ENCODE results near the gene GRIN3B.
A peak's percentile ranks its signal among the peaks of the same experiment; 100 is the strongest.

GRIN3B gene

DNA sequence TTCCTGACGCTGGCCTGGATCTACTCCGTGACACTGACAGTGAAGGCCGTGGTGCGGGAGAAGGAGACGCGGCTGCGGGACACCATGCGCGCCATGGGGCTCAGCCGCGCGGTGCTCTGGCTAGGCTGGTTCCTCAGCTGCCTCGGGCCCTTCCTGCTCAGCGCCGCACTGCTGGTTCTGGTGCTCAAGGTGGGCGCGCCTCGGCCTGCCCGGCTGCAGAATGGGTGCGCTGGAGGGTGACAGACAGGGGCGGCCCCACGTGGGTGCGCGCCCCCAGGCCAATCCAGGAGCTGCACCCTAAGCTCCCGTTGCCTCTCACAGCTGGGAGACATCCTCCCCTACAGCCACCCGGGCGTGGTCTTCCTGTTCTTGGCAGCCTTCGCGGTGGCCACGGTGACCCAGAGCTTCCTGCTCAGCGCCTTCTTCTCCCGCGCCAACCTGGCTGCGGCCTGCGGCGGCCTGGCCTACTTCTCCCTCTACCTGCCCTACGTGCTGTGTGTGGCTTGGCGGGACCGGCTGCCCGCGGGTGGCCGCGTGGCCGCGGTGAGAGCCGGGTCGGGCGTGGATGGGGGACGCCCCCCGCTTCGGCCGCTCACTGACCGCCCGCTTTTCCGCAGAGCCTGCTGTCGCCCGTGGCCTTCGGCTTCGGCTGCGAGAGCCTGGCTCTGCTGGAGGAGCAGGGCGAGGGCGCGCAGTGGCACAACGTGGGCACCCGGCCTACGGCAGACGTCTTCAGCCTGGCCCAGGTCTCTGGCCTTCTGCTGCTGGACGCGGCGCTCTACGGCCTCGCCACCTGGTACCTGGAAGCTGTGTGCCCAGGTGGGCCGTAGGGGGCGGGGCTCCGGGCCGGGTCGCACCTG is 46.8 kb downstream of the GRIN3B start:
- no peak for DNase-seq

DNA sequence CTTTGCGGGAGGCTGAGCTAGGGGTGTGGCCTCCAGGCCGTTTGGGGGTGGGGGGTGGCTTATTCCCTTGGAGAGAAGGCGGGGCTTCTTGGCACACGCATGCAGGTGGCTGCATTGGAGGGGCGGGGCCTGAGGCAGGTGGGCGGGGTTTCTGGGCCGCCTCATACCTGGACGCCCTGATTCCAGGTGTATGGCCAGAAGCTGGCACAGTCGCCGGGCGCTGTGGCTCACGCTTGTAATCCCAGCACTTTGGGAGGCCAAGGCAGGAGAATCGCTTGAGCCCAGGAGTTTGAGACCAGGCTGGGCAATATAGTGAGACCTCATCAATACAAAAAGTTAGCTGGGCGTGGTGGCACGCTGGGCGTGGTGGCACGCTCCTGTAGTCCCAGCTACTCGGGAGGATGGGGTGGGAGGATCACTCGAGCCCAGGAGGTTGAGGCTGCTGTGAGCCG is 47.5 kb downstream of the GRIN3B start:
- no peak for DNase-seq

DNA sequence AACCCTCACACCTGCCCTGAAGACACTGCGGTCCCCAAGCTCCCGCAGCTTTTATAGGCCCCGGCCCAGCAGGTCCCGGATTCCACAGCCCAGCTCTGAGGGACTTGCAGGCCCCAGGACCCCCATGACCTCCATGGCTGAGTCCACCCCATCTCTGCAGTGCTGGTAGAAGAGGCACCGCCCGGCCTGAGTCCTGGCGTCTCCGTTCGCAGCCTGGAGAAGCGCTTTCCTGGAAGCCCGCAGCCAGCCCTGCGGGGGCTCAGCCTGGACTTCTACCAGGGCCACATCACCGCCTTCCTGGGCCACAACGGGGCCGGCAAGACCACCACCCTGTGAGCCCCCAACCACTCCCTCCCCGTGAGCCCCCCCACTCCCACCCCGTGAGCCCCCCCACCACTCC is 48.9 kb downstream of the GRIN3B start:
- no peak for DNase-seq

DNA sequence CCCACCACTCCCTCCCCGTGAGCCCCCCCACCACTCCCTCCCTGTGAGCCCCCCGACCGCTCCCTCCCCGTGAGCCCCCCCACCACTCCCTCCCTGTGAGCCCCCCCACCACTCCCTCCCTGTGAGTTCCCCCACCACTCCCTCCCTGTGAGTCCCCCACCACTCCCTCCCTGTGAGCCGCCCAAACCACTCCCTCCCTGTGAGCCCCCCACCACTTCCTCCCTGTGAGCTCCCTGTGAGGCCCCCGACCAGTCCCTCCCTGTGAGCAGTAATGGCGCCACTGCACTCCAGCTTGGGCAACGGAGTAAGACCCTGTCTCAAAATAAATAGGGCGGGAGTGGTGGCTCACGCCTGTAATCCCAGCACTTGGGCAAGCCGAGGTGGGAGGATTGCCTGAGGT is 49.6 kb downstream of the GRIN3B start:
- no peak for DNase-seq

DNA sequence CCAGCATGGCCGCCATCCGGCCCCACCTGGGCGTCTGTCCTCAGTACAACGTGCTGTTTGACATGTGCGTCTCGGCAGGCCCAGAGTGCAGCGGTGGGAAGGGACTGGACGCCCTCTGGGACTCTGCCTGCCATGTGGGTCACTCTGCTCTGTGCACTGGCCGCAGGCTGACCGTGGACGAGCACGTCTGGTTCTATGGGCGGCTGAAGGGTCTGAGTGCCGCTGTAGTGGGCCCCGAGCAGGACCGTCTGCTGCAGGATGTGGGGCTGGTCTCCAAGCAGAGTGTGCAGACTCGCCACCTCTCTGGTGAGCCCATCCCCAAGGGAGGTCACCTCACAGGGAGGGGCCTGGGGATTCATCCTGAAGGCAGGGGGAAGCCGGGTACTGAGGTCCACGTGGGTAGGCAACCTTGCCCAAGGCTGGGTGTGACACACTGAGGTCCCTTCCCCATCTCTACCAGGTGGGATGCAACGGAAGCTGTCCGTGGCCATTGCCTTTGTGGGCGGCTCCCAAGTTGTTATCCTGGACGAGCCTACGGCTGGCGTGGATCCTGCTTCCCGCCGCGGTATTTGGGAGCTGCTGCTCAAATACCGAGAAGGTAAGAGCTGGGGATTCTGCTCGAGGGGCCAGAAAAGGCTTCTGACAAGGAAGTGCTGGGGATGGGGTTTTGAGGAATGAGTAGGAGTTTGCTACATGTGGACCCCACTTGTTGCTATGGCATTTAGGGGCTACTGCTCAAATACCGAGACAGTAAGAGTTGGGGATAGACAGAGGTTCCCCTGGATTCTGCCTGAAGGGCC is 51.0 kb downstream of the GRIN3B start:
- no peak for DNase-seq

DNA sequence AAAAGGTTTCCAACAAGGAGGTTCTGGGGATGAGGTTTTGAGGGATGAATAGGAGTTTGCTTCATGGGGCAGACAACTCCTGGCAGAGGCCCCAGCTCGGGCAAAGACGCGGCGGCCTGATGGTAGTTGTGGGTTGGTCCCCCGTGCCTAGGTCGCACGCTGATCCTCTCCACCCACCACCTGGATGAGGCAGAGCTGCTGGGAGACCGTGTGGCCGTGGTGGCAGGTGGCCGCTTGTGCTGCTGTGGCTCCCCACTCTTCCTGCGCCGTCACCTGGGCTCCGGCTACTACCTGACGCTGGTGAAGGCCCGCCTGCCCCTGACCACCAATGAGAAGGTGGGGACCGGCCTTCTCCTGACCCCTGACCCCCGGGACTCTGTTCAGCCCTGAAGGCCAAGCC is 51.6 kb downstream of the GRIN3B start:
- DNase-seq, result no peak

DNA sequence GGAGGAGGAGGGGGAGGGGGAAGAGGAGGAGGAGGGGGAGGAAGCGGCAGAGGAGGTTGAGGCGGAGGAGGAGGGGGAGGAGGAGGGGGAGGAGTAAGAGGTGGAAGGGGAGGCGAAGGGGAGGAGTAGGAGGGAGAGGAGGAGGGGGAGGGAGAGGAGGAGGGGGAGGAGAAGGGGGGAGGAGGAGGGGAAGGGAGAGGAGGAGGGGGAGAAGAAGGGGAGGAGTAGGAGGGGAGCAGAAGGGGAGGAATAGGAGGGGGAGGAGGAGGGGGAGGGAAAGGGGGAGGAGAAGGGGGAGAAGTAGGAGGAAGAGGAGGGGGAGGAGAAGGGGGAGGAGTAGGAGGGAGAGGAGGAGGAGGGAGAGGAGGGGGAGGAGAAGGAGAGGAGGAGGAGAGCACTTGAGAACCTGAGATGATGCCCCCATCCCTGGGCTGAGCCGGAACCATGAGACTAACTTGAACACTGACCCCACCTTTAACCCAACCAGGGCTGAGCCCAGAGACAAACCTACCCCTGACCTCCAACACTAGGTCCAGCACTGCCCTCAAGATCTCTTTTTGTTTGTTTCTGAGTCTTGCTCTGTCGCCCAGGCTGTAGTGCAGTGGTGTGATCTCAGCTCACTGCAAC is 52.2 kb downstream of the GRIN3B start:
- DNase-seq, result no peak

DNA sequence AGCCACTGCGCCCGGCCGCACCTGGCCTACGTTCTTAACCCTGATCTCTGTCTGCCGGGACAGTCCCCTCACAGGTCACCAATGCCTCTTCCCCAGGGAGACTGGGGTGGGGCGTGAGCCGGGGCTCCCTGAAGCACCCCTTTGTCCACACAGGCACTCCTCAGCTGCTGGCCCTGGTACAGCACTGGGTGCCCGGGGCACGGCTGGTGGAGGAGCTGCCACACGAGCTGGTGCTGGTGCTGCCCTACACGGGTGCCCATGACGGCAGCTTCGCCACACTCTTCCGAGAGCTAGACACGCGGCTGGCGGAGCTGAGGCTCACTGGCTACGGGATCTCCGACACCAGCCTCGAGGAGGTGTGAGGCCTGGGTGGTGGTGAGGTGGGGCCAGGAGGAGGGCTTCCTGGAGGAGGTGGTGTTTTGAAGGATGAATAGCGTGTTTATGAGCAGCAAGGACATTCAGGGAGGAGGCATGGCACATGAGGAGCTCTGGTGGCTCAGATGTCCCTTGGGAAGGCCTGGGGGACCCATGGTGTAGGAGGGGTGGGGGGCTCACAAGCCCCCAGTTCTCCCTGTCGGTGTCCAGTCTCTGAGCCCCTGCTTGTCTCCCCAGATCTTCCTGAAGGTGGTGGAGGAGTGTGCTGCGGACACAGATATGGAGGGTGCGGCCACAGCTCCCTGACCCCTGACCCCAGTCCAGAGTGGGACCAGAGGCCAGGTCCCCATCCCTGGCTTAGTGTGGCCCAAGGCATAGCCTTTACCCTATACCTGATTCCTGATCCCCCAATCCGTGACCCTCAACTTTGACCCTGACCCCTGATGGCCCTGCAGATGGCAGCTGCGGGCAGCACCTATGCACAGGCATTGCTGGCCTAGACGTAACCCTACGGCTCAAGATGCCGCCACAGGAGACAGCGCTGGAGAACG is 53.2 kb downstream of the GRIN3B start:
- DNase-seq, result no peak

DNA sequence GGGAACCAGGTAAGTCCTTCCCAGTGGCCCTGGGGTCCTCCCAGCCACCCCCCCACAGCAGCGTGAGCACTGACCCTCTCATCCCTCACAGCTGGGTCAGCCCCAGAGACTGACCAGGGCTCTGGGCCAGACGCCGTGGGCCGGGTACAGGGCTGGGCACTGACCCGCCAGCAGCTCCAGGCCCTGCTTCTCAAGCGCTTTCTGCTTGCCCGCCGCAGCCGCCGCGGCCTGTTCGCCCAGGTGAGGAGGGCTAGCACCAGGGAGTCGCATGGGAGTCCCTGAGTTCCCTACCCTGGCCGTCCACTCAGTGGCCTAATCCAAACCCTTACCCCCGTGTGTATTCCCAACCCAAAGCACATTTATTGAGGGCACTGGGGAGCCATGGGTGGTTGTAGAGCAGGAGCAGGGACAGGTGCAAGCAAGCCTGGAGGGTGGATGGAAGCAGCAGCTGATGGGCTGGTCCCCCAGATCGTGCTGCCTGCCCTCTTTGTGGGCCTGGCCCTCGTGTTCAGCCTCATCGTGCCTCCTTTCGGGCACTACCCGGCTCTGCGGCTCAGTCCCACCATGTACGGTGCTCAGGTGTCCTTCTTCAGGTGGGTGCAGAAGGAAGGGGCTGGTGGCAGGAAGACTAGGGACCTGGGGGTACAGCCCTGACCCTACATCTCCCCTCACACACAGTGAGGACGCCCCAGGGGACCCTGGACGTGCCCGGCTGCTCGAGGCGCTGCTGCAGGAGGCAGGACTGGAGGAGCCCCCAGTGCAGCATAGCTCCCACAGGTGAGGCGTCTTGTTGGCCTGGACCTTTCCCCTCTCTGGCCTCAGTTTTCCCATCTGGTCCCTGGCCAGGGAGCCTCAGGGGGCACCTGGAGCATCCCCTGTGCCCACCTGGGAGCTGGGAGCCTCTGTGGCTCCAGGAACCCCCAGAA is 54.1 kb downstream of the GRIN3B start:
- DNase-seq, result no peak

DNA sequence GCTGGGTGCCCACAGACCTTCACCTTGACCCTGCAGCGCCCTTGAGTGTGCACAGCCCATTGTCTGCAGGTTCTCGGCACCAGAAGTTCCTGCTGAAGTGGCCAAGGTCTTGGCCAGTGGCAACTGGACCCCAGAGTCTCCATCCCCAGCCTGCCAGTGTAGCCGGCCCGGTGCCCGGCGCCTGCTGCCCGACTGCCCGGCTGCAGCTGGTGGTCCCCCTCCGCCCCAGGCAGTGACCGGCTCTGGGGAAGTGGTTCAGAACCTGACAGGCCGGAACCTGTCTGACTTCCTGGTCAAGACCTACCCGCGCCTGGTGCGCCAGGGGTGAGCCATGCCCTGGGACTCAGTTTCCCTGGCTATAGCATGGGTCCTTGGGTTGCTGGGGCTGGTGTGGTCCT is 54.8 kb downstream of the GRIN3B start:
- no peak for DNase-seq

DNA sequence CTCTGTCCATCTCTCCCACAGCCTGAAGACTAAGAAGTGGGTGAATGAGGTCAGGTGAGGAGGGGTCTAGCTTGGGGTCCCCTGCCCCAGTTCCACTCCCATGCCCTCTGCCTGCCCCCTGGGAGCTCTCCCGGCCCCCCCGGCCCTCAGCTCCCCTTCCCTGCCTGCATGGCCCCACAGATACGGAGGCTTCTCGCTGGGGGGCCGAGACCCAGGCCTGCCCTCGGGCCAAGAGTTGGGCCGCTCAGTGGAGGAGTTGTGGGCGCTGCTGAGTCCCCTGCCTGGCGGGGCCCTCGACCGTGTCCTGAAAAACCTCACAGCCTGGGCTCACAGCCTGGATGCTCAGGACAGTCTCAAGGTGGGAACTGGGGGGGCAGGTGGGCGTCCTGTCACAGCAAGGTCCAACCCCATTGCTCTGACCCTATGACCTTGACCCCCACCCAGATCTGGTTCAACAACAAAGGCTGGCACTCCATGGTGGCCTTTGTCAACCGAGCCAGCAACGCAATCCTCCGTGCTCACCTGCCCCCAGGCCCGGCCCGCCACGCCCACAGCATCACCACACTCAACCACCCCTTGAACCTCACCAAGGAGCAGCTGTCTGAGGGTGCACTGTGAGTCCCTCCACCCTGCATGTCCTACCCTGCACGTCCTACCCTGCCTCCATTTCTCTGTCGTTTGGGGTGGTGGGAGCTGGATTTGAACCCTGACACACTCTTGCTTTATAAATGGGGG is 55.8 kb downstream of the GRIN3B start:
- no peak for DNase-seq

DNA sequence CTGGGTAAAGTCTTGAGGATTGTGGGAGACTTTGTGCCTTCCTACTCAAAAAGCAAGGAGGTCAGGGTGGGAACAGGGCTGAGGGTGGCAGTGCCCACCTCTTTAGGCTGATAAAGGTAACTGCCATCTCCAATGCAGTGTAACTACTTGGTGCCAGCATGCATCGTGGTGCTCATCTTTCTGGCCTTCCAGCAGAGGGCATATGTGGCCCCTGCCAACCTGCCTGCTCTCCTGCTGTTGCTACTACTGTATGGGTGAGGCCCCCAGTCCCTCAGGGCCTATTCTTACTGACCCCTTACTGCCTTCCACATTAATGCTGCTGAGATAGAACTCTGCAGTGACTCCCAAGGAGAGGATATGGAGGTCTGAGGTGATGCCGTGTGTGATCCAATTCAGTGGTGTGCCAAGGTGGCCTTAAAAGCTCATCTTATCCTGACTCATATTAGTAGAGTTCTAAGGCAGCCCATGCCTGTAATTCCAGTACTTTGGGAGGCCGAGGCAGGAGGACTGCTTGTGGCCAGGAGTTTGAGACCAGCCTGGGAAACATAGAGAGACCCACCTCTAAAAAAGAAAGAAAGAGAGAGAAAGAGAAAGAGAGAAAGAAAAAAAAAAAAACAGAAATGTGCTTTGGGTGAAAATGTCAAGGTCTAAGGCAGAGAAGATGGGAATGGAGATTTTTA is 57.1 kb downstream of the GRIN3B start:
- peak; percentile 26 for DNase-seq

DNA sequence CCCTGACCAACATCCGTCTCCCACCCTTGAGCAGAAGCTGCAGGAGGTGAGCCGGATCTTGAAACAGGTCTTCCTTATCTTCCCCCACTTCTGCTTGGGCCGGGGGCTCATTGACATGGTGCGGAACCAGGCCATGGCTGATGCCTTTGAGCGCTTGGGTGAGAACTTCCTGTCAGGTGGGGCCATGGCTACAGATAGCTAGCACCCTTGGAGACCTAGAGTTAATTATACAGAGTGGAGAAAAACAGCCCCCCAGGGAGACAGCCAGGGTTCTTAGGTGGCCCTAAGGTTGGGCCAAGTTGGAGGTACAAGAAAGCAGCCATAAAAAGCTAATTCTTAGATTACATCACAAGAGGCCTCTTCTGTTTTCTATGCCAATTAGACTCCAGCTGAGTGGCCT is 57.9 kb downstream of the GRIN3B start:
- DNase-seq, result no peak
